Stomach (tissue), 4 donors: Measurements from ENCODE around the gene SNTG2.

Source experiments
- EP300 ChIP-seq: sonication (generic); formaldehyde crosslinking; IDR thresholded peaks from one replicate; pipeline ENCODE4 v1.6.1; 2017; ENCODE audit warnings: antibody characterized with exemption
- POLR2A ChIP-seq, 4 donors: fragments of 450-650 bp; IDR thresholded peaks; one replicate each; pipeline ENCODE4 v1.6.1; 2016; ENCODE audit warnings: antibody characterized with exemption in 4 of 4, control low read depth in 2 of 4, mild to moderate bottlenecking in 1 of 4, moderate library complexity in 1 of 4
- POLR2AphosphoS5 ChIP-seq, 3 donors: sonication (generic); formaldehyde crosslinking; IDR thresholded peaks; one replicate each; pipeline ENCODE4 v1.6.1; 2016; ENCODE audit warnings: antibody characterized with exemption in 3 of 3
- TF ChIP-seq, protein P1 (sequence below), 7 experiments: fragments of 450-650 bp in 4 of 7; fragments of 200-600 bp in 3 of 7; sonication (generic) in 3 of 7; IDR thresholded peaks; one replicate each; pipeline ENCODE4 v1.5.1; 2016 to 2019; ENCODE audit warnings: antibody characterized with exemption in 7 of 7, control low read depth in 2 of 7, mild to moderate bottlenecking in 1 of 7

- TF ChIP-seq, protein P1, sequence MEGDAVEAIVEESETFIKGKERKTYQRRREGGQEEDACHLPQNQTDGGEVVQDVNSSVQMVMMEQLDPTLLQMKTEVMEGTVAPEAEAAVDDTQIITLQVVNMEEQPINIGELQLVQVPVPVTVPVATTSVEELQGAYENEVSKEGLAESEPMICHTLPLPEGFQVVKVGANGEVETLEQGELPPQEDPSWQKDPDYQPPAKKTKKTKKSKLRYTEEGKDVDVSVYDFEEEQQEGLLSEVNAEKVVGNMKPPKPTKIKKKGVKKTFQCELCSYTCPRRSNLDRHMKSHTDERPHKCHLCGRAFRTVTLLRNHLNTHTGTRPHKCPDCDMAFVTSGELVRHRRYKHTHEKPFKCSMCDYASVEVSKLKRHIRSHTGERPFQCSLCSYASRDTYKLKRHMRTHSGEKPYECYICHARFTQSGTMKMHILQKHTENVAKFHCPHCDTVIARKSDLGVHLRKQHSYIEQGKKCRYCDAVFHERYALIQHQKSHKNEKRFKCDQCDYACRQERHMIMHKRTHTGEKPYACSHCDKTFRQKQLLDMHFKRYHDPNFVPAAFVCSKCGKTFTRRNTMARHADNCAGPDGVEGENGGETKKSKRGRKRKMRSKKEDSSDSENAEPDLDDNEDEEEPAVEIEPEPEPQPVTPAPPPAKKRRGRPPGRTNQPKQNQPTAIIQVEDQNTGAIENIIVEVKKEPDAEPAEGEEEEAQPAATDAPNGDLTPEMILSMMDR (IDR thresholded peaks at IDR 0.05), result no peak
- no peak for TF ChIP-seq POLR2A (IDR thresholded peaks at IDR 0.05)
- no peak for TF ChIP-seq POLR2AphosphoS5 (IDR thresholded peaks at IDR 0.05)
- TF ChIP-seq EP300, result no peak
Observed at GRCh38 chr2:953408-953807, 2.8 kb downstream of the SNTG2 start.
